HG03175 (cell line): Measurements from ENCODE around the gene C1QTNF3.

Experiments used
- ATAC-seq: cut with Tn5 transposase; IDR thresholded peaks from one replicate; pipeline ENCODE4 v1.9.1; 2021; ENCODE audit warnings: mild to moderate bottlenecking, moderate library complexity; ENCODE audit not compliant: unreplicated experiment

C1QTNF3 gene

DNA sequence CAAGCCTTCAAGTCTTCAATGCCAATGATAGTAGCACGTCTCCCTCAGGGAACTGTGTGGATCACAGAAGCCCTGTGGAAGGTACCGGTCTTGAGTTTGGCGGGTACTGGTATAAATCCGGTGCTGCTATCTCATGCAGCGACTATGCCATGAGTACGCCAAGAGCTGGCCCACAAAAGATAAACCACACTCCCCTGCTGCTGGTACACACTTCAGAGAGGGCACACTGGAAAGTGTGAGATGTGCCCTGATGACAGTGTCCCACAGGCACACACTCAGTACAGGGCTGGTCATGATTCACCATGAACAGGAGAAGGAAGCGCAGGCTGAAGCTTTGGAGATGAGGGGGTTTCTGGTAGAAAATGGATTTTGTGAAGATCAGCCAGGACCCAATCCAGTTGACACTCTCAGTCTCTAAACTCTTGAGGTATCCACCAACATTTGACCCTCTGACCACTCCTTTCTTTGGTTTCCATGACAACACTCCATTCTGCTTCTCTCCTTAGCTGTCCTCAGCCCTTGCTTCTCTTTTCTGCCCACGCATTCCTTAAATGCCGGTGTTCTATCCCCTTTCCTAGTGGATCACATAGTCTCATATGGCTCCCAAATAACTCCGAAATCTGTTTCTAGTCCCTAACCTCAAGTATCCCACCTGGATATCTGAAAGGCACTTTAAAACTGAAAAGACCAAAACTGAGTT, 40.2 kb downstream of the C1QTNF3 start:
- no peak for ATAC-seq

DNA sequence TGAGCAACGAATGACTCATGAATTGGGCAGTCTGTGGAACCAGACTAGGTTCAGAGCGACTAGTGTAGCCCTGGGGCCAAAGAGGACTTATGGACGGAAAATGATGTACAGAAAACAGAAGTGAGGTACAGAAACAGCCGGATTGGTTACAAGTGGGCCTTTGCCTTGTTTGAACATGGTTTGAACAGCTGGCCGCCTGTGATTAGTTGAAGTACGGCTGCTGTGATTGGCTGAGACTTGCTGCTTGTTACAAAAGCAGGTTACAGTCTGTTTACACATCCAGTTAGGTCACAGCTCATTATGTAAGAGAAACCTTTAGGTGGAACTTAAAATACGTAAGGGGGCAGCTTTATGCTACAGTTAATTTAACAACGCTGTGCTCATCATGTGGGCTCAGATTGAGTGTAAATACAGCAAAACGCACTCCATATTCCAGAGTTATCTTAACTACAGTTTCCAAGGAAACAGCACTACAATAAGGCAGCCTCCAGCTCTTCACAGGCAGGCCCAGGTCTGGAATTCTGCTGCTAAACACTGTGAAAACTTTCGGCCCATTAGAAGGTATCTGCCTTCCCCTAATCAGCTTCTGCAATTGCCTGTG, 41.7 kb downstream of the C1QTNF3 start:
- ATAC-seq, result no peak

DNA sequence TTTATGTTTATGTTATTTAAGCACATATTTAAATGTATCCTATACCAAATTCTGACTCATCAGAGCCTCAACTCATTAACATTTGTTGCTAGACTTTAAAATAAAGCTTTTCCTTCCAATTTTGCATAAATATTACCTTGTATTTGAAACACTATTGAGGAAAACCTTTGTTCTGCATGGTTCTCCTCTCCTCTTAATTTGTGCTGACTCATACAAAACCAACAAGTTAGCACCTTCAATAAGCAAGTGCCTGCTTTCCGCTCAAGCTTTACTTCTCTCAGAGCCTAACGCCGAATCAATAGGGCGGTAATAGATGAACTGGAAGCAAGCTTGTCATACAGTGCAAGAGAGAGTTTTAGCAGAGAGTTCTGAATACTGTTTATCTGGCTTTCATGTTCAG, 43.0 kb downstream of the C1QTNF3 start:
- ATAC-seq, result no peak

GRCh38 chr5:33997331-33997983, 45.6 kb downstream of the C1QTNF3 start:
- peak; percentile 68 for ATAC-seq

DNA sequence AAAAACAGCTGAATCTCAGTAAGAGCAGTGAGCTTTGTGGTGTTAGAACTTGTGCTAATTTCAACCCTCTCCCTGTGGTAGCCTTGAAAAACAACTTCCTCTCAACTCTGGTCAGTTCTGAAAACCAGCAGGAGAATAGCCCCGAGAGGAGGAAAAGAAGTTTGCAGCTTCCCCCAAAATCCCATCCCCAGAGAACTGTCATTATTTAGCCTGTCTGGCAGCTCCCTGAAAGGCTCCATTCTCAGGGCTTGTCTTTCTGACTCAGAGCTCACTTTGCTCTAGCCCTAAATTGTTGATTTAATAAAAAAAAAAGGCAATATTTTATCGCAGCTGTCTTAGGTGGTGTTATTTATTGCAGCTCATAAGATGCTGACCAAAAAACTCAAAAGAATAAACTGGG, 47.1 kb downstream of the C1QTNF3 start:
- no peak for ATAC-seq

- ATAC-seq, result no peak
Observed at GRCh38 chr5:33994845-33995244, 48.2 kb downstream of the C1QTNF3 start.

DNA sequence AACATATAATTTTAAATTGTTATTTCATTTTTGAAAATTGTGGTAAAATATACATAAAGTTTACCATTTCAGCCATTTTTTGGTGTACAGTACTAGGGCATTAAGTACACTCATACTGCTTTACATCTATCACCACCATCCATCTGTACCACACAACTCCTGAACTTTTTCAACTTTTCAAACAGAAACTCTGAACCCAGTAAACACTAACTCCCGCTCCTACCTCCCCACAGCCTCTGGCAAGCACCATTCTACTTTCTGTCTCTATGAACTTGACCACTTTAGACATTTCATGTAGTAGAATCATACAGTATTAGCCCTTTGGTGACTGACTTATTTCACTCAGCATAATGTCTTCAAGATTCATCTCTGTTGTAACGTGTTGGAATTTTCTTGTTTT, 50.1 kb downstream of the C1QTNF3 start:
- no peak for ATAC-seq

- ATAC-seq, result no peak
Observed at GRCh38 chr5:33985447-33985846, 57.6 kb downstream of the C1QTNF3 start.

- no peak for ATAC-seq
Observed at GRCh38 chr5:33984671-33985124, 58.3 kb downstream of the C1QTNF3 start, which contains the start of gene SLC45A2. SLC45A2 (minus strand) TSS chr5:33984693; CDS start chr5:33984583, 110 bp downstream.

- ATAC-seq, result no peak
Observed at GRCh38 chr5:33984178-33984577, 58.8 kb downstream of the C1QTNF3 start.

GRCh38 chr5:33981408-33982162, 61.4 kb downstream of the C1QTNF3 start:
- no peak for ATAC-seq

DNA sequence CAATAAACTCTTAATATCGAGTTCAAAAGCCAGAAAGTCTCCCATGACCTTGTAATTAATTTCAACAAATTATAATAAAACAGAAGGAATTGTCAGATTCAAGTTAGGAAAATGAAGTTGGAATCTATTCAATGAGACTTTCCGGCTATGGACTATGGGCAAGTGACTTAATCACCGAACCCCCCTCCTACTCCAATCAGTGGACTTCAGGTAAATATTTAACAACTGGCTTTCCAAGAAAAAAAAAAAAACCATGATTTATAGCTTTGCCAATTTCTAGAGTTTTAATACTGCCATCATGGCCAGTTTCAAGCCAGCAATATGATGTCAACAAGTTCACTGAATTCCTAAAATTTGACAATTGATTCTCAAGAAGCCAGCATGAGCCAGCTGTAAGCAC, 63.0 kb downstream of the C1QTNF3 start:
- no peak for ATAC-seq

- no peak for ATAC-seq
Observed at GRCh38 chr5:33978306-33978705, 64.7 kb downstream of the C1QTNF3 start.

DNA sequence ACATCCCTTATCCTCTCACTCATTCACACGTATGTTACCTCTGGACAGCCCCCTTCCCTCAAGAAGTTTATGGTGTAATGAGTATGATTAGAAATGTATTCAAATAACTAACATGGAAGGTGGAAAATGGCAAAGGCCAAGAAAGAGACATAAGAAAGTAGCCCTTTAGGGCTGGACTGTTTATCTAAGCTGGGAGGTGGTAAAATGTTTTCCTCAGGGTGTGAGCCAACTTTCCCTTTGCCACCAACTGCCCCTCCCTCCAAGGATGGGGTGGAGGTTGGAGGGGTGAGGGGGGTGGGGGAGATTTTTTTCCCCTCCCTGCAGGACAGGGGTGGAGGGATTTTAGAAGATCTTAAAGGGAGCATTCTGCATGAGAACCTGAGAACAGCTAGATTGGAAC, 66.7 kb downstream of the C1QTNF3 start:
- no peak for ATAC-seq

DNA sequence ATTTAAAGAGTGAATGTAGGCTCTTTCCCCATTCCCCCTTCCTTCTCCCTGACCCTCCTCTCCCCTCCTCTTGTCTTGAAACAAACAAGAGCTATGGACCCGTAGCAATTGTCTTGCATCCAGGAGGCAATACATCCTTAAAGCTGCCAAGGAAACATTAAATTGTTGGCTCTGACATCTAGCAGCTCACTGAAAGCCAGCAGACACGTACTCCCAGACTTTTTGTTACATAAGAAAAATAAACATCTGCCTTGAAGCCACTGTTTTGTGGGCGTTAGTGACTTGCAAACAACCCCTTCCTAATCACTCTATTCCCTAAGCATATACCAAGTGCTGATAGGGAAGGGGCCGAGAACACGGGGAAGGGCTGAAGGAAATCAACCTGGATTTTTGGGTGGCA, 67.2 kb downstream of the C1QTNF3 start:
- no peak for ATAC-seq

DNA sequence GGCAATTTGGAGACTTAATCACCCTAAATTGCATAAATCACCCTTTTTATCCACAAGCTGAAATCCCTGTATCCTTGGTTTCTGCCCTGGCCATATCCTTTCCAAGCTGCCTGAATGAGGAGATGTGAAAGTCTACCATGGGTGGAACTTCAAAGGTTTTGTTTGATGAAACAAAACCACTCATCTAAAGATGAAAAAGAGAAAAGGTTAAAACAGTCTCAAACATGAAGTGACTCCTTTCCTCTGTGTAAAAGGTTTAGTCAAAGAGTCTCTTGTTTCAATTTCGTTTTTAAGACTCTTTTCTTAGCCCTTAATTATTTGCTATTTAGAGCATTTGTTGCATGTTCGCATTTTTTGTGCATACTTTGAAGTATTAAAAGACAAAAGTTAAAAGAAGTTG, 69.7 kb downstream of the C1QTNF3 start:
- ATAC-seq, result no peak

DNA sequence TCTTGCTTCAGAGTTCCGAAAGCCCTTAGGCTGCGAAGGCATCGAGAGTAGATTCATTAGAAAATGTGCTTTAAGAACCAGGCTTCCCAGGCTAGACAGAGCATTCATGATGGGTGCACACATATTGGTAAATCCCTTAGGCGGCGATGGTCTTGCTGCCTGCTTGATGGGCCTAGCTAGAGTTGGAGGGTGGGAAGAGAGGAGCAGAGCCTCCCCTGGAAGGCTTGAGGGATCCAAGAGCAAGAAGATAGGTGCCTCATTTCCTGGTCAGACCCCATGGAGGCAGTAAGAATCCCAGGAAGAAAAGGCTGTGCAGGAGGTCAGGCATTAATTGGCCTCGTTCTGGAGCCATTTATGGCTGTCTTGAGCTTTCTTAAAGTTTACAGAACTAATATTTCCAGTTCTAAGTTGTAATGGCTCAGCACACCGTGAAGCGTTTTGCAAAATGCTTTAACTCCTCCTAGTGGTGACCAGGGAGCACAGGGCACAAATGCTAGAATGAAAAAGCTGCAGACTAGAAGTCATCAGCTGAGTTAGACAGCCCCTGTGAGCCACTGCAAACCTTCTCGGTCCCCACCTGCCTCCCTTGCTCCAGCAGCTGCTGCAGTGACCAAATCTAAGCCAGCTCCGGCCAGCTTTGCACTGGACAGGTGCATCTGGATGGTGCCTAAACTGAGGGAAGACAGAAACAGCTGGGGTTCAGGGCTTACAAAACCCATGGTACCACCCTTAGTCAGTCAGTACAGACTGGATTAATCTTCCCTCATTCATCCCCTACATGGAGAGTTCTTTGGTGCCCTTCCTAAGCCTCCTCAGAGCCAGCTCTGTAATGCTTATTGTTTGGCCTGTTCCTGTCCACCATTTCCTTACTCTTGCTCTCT, 73.2 kb downstream of the C1QTNF3 start:
- ATAC-seq, result peak; percentile 80

DNA sequence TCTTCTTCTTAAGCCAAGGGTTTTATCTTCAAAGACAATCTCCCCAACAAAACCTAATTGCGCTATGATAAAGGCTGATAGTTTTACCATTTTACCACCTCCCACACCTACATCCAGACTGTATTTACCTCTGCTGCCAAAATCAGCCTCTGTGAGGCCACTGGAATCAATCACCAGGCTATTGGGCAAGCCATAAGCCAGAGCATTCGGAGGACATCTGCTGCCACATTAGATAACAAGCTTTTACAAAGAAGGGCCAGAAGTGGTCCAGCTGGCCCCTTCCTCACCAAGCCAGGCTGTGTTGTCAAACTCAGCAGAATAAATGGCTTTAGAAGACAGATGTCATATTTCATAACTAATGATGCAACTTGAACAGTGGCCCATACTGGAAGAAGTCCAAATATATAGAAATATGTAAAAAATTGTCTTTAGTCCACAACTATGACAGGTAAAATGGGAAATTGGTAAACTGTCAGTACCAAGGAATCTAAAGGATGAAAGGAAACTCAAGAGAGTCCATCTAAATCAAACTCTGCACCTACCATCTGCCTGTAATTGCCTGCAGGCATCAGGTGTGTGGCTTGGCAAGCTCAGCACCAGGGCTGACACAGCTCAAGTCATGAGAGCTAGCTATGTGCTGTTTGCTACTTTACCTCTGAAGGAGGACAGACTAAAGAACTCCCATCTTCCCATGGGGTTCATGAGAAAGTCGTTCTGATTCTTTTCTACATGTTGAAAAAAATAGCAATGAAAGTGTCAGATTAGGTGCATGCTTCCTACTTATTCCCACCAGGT, 74.6 kb downstream of the C1QTNF3 start:
- ATAC-seq, result no peak
